Measurements from ENCODE around the gene AUTS2.
"Not testable (repeated sequence)": the region's sequence is repeated elsewhere in the genome, so short reads cannot be mapped to it uniquely, and the experiment has no call there.

The AUTS2 gene

DNA sequence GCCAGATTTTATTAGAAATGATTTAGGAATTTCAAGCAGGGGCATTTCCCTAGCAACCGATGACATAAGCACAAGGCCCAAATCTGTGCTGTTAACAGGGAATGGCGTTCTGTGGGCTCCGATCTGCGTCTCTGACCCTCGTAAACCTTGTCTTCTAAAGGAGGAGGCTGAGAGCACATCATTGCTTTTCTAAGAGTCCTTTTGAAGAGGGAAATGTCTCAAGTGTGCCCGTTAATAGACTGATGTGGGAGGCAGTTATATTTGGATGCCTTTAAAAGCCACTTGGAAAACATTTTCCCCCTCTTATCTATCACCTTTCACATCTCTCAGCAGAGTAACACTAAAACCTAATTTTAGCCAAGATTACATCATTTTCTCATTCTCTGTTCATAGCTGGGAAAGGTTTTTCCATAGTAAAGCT, 1109.6 kb downstream of the AUTS2 start:
- no peak for DNase-seq (ENCODE audit: low read depth in 2 of 2)

DNA sequence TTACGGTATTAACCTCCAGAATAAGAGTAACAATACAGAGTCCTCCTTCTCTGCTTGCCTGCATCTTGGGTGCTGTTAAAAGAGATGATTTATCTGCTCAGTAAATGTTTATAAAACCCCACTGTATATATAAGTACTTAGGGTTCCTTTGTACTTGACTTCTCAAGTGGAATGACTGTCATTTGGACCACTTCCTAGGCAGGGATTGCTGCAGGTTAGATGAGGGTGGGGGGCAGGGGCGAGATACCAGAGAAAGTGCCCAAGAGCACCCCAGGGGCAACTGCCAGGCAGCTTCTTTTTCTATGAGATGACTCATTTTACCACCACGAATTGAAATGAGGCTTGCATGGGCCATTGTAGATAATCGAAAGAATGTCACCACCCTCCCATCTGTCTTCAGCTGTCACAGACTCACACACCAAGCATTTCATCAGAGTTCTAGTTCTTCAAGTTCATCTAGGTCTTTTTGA, 1111.8 kb downstream of the AUTS2 start:
- DNase-seq (ENCODE audit: low read depth in 2 of 2) = no peak

DNA sequence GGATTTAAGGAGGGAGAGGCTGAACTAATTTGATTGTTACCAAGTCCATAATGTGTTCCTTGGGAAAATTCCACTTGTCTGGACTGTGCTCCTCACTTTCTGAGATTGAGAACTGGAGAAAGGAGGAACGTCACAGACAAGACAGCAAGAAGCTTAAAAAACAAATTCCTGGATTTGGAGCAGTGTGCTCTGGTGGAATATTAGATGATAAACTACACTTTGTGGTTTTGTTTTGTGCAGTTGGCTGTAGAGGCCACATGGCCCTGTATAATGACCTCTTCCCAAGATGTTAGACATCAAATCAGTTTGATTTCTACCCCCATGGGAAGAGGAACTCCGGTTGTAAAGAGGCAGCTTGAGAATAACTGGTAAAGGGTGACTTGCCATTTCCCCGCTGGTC, 1112.4 kb downstream of the AUTS2 start:
- no peak for DNase-seq (ENCODE audit: low read depth in 2 of 2)

DNA sequence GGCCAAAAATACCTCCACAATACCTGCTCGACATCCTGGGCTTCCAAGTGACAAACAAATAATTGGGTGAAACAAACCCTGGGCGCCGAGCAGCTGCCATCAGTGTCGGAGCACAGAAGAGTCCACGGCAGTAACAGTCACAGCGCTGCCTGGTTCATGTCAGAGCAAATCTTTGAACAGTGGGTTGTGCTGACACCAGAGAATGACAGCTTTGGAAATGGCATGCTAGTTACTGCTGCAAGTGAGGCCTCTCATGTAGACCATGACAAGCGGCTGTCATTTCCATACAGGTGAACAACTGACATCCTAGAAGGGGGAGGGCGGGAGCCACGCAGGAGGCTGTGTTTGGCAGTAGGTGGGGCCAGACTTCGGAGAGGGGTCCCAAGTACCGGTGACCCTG, 1113.2 kb downstream of the AUTS2 start:
- no peak for DNase-seq (ENCODE audit: low read depth in 2 of 2)

DNA sequence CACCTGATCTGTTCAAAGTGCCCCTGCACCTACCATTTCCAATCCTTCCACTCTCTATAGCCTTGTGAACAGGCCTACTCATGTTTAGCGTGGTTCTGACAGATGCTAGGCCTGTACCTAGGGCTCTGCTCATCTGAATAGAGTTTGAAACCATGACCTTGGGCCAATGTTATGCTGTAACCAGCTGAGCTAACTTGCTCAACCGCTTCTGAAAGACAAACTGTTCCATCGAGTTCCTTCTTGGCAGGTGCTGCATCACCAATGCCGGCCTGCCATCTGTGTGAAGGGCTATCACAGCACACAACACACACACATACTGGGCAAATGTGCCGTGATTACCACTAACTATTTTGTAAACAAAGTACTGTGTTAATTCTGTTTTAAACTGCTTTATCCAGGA, 1114.7 kb downstream of the AUTS2 start:
- no peak for DNase-seq (ENCODE audit: low read depth in 2 of 2)

DNA sequence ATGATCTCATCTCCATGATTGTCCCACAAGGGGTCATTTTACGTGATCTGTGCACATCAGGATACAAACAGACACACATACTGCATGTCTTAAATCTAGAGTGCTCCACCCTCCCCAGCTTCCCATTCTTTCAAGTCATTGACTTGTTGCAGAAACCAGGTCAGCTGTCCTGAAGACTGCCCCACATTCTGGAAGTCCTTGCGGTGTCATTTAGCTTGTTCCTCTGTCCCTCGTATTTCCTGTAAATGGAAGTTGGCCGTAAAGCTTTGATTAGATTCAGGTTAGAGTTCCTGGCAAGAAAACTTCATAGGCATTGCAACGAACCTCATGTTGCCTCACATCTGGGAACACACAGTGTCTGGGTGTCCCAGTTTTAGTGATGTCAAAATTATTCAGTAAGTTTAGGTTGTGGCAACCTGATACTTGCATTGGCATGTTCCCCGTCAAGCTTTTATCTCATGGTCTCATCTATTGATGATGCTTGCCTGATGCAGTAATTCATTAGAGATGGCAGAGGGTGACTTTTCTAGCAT, 1116.3 kb downstream of the AUTS2 start:
- no peak for DNase-seq (ENCODE audit: low read depth in 2 of 2)

DNA sequence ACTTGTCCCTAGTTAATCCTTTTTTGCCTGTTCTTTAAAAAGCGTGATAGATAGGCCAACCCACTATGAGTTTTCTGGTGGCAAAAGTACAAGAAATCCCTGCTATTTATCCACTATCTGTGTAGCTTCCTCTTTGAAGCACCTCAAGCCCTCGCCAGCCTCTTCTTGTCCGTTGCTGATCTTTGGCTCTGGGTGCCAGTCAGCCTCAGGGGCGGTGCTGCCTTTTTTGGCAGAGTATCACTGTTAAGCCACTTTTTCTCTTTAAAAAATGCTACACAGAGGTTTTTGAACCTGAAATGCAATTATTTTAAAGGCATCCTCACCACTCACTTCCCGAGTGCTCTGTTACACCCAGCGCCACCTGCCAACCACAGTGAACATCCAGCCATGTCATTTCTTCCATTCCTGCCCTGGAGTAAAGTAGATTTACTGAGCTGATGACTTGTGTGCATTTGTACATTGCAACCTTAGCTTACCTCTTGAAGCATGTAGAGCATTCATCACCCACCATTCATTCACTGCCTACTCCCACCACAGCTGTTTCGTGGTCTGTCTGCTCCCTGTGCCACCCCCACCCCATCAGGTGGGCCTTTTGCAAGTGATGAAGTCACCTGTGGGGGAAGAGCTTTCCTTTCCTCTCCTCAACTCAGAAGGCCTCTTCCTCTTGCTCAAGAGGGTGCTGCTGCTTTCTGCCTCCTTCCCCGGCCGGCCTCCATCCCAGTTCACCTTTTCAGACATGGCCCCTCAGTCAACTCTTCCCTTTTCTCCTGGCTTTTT, 1119.5 kb downstream of the AUTS2 start:
- no peak for DNase-seq (ENCODE audit: low read depth in 2 of 2)

DNA sequence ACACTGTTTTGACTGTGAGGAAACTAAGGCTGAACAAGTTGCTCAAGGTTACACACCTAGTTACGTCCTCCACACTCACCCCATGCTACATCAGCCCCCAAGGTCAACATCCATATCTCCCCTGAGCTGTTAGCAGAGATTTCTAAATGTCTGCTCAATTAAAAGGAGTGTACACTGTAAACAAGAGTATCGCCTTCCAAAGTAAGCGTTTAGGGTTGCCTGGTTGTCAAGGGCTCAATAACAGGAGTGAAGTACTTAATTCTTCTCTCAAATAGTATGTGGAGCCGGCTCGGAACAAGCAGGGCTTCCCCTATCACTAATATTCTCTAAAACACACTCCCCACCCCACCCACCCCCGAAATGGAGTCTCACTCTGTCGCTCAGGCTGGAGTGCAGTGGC, 1120.8 kb downstream of the AUTS2 start:
- no peak for DNase-seq (ENCODE audit: low read depth in 2 of 2)

DNA sequence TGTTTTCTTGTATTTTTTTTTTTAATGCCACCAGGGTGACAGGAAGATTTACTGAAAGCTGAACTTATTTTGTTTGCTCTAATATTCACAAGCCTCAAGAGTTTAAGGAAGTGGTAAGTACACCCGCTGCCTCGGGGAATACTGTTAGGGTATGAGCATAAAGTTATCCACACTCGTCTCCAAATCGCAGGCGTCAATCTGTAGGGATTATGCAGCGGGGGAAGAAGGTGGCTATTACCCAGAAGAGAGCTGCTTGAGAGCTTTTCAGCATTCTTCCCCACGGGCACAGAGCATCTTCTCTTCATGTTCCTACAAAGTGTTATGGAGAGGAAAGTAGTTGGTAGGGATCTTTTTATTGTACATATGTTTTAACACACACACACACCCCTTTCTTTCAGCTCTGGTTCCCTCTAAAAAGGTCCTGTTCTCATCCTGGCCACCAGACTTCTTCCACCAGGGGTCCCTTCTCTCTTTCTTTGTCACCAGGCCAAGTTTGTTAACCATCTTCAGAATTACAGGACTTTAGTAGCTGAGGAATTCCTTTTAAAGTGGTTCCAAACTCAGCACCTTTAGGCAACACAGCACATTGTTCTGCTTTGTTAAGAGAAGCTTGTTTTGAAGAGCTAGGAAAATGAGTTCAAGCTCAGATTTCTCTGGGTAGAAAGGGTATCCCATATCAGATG, 1122.1 kb downstream of the AUTS2 start:
- DNase-seq (ENCODE audit: low read depth in 2 of 2) = no peak

DNA sequence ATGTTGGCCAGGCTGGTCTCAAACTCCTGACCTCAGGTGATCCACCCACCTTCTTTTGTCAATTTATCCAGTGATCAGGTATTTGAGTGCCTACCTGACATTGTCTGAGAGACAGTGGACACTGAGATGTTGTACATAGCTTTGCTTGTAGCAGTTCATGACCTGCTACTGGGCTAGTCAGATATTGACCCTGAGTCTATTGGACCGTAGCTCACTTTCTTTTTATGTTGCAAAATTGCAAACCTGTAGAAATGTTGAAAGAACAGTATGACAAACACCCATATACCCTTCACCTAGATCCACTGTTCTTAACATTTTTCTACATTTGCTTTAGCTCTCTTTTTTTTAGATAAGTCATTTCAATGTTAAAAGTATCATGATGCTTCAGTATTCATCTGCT, 1123.2 kb downstream of the AUTS2 start:
- DNase-seq (ENCODE audit: low read depth in 2 of 2) = no peak

DNA sequence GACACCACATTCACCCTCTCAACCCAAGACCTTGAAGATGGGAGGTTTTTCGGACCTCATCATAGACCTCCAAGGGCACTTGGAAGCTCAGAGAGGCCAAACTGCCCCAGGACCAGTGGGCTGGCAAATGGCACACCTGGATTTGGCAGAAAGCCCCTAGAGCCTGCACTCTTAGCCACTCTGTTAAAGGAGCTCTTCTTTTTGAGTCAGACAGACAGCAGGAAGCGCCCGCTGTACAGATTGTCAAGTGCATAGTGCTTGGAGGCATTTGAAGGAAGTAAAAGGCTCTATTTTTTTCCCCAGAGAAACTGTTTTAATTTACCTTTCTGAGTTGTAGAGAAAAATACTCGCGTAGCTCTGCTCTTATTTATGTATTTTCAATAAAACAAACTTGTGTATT, 1125.1 kb downstream of the AUTS2 start:
- DNase-seq (ENCODE audit: low read depth in 2 of 2) = no peak

DNA sequence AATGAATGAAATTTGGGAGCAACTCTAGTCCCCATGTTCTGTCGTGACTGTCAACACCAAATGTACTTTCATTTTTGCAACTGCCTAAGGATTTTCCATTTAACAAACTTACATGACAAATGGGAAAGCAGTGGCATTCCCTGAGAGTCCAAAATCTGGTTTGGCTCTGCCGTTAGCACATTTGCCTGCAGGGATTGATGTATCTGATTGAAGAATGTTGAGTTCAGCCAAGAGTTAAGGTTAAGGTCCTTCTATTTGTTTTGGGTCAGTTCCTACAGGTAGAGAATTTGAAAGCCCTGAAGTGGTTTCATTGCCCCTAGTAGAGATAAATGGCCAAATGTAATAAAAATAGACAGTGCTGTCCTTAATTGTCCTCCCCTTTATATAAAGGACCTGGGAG, 1127.2 kb downstream of the AUTS2 start:
- no peak for DNase-seq (ENCODE audit: low read depth in 2 of 2)

DNA sequence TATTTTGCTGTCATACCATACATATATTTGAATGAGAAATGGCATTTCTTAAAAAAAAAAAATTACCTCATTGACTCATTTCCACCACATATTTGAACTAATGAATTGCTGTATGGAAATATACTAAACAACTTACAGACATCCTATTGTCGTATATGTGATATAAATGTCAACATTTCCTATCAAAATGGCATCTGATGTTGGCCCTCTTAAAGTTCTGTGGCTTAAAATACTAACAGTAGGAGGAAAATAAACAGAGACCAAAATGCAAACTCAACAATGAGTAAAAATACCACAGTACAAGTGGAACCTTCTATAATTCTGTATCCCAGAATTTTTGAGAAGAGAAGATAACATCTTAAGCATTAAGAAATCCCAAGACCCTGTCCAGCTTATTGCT, 1128.0 kb downstream of the AUTS2 start:
- DNase-seq (ENCODE audit: low read depth in 2 of 2) = no peak

DNA sequence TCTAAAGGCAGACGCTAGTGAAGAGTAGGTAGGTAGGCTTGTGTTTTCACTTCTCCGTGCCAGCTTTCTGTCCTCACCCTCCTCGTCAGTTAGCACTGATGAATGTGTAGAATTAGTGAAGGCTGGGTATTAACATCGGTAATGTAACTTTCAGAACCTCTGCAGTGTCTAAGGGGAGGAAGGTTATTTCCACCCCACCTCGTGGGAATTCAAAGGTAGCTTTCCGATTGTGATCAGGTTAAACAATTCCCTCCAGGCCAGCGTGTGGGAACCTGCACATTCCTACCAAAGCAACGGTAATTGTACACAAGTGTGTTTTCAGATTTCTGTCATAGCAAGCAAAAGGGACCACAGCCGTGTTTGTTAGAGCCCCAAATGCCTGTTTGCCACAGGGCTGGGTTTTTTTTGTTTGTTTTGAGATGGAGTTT, 1128.7 kb downstream of the AUTS2 start:
- no peak for DNase-seq (ENCODE audit: low read depth in 2 of 2)

DNA sequence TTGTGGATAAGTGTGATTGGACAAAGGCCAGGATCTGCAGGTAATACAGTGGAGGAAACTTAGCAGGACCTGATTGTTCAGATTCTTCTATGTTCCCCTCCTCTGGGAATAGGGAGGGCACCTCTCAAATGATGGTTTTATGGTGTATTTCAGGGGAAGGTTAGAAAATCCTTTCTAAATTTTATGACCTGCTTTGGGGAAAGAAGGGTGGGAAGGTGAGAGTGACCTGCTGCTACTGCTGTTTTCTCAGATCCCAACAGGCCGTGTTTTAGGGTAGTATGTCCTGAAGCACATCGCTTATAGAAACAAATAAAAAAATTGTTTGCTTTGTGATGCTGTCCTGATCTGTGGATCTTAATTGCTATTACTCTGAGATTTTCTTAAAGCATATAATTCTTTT, 1129.6 kb downstream of the AUTS2 start:
- no peak for DNase-seq (ENCODE audit: low read depth in 2 of 2)

DNA sequence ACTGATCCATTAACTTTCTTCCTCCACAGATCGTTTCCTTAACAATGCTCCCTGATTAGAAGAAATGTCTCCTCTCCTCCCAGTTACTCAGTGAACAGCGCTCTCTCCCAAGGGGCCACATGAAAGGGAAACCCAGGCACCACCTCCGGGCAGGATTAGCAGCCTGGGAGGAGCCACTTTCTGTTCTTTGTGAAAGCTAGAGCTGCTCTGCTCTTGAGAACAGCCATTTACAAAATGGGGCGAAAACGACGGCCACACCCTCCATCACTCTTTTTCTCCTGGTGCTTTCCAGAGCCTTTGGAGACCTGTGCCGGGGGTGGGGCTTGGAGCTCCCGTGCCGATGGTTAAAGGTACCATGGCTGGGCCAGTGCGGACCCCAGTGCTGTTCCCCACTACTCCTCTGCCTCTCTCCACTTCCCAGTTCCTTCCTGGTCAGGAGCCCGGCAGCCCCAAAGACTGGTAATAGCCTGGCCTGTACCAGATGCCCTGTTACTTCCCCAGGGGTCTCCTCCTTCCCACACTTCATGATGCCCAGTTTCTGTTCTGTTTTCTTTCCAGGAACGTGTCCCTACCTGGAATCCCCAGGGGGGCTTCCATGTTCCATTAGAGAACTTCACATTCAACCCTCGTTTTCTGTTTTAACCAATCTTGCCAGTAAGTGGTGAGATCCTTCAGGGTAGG, 1130.7 kb downstream of the AUTS2 start:
- DNase-seq (ENCODE audit: low read depth in 2 of 2) = no peak

DNA sequence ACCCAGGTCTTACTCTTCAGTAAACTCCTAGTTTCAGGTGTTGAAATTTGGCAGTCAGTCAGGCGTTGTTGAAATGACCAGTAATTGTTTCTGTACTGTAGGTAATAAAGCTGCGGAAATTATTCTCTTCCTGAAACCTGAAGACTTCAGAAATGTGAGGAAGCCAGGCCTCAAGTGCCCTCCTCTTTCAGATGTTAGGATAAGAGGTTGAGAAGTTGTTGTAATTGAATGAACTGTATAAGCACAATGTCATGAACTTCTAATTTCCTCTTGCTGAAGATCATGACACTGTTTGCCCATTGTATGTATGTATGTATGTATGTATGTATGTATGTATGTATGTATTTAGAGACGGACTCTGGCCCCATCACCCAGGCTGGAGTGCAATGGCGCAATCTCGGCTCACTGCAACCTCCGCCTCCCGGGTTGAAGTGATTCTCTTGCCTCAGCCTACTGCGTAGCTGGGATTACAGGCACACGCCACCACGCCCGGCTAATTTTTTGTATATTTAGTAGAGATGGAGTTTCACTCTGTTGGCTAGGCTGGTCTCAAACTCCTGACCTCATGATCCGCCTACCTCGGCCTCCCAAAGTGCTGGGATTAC, 1131.4 kb downstream of the AUTS2 start:
- DNase-seq (ENCODE audit: low read depth in 2 of 2) = not testable (repeated sequence)

DNA sequence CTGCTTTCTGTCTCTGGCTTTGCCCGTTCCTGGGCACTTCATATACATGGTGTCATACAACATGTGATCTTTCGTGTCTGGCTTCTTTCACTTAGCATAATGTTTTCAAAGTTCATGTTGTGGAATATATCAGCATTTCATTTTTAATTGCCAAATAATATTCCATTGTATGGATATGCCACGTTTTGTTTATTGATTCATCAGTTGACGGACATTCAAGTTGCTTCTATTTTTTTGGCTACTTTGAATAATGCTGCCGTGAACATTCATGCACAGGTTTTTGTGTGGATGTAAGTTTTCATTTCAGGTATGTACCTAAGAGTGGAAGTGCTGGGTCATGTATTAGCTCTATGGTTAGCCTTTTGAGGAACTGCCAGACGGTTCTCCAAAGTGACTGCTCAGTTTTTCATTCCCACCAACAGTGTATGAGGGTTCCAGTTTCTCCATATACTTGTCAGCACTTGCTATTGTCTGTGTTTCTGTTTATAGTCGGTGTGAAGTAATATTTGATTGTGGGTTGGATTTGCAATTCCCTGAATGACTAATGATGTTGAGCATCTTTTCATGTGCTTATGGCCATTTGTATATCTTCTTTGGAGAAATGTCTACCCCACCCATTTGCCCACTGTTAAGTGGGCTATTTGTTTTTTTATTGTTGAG, 1132.3 kb downstream of the AUTS2 start:
- no peak for DNase-seq (ENCODE audit: low read depth in 2 of 2)

DNA sequence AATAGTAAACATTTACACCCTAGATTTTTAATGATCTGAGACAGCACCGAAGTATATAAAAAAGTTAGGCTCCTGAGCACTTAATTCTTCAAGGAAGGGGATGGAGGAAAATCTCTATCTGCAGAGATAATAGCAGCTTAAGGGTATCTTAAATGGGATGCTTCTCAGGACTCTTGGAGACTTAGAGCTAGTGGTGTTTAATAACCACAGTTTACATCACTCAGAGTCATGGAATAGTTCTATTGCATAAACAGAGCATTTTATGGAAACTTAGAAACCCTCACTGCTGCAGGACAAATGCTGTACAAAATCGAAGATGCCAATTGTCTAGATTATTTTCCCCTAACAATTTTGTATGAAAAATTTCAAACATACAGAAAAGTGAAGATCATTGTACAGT, 1134.8 kb downstream of the AUTS2 start:
- DNase-seq (ENCODE audit: low read depth in 2 of 2) = no peak

DNA sequence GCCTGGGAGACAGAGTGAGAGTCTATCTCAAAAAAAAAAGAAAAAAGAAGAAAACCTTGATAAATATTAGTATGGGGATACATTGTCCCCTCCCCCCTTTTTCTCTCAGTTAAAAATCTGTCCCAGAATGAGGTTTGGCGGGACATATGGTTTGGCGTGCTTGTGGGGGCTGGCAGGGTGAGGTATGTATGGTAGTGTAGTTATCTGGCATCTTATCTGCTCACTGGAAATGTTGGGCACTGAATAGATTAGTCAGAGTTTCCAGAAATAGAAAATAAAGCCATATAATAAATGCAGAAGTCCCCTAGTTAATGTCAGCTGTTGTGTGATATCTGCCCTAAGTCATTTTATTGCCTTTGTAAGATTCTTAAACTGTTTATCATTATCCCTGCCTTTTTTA, 1136.1 kb downstream of the AUTS2 start:
- no peak for DNase-seq (ENCODE audit: low read depth in 2 of 2)

DNA sequence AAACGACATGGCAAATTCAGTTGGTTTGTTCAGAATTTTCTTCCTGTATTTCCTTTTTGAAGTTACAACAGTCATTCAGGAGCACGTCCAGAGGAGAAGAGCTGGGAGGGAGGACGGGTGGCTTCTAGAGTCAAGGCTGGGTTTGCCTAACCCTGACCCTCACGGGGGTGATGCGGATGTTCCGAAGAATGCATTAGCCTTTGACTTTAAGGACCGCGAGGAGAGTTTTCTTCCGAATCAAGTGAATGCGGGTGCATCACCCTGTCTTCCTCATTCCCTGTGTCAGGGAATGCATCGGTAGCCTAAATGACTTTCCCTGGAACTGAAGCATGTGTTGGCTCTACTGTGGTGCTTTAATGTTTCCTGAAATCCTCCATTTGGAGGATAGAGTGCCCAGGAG, 1137.0 kb downstream of the AUTS2 start:
- no peak for DNase-seq (ENCODE audit: low read depth in 2 of 2)
